Right lobe of liver (tissue), 6 donors: ENCODE measurements around the gene CBL. TPM values are rescaled to one million over a fixed set of nuclear protein-coding genes. Genes with fewer than 3 reads are reported as not detected.
A peak's percentile ranks its signal among the peaks of the same experiment; 100 is the strongest.
"Not testable (repeated sequence)": the region's sequence is repeated elsewhere in the genome, so short reads cannot be mapped to it uniquely, and the experiment has no call there.

ENCODE experiments used
- ATAC-seq, 4 donors: fragments of 200-7000 bp; cut with Tn5 transposase; one replicate each; pipeline ENCODE4 v1.9.1; 2020; ENCODE audit warnings: mild to moderate bottlenecking in 4 of 4, moderate library complexity in 4 of 4
- DNase-seq, 3 donors: peaks; one replicate each; pipeline ENCODE4 v3.0.0-alpha.2; 2020
- H3K27ac ChIP-seq, 3 donors: fragments of 200-600 bp; one replicate each; pipeline ENCODE4 v1.8.0; 2022
- H3K27me3 ChIP-seq, 2 donors: fragments of 200-600 bp; one replicate each; pipeline ENCODE4 v1.8.0; 2022
- H3K36me3 ChIP-seq, 4 donors: fragments of 200-600 bp; sonication (generic) in 1 of 4; one replicate each; pipeline versions ENCODE4 v1.5.1 to v1.8.0; 2017 to 2022; ENCODE audit warnings: control low read depth in 1 of 4
- H3K4me1 ChIP-seq, 4 donors: fragments of 200-600 bp; sonication (generic) in 1 of 4; one replicate each; pipeline versions ENCODE4 v1.5.1 to v1.8.0; 2017 to 2022; ENCODE audit warnings: control low read depth in 1 of 4
- H3K4me3 ChIP-seq, 3 donors: fragments of 200-600 bp; one replicate each; pipeline ENCODE4 v1.8.0; 2022
- H3K9me3 ChIP-seq, 4 donors: fragments of 200-600 bp; sonication (generic) in 1 of 4; one replicate each; pipeline versions ENCODE4 v1.5.1 to v1.8.0; 2017 to 2022; ENCODE audit warnings: control low read depth in 1 of 4
- CTCF ChIP-seq, 4 donors: fragments of 200-600 bp in 3 of 4; fragments of 450-650 bp in 1 of 4; IDR thresholded peaks; one replicate each; pipeline versions ENCODE4 v1.5.1 to v1.8.0; 2016 to 2022; ENCODE audit warnings: antibody characterized with exemption in 4 of 4, mild to moderate bottlenecking in 2 of 4
- POLR2A ChIP-seq: fragments of 450-650 bp; IDR thresholded peaks from one replicate; pipeline ENCODE4 v1.6.1; 2017; ENCODE audit warnings: antibody characterized with exemption, mild to moderate bottlenecking
- WGBS: methylation state at CpG from one replicate; pipeline ENCODE4 v1.1.6; 2018; ENCODE audit warnings: low coverage, low lambda C conversion rate; ENCODE audit not compliant: insufficient coverage; ENCODE audit errors: missing lambda C conversion rate; 5-methylcytosine and 5-hydroxymethylcytosine counted together
- intact Hi-C, 2 donors: fragments of 100-400 bp; cut with DNase I; formaldehyde crosslinking; loops; one replicate each; pipeline versions ENCODE4 v1.11.2 to v1.14.1; 2022
- total RNA-seq, 6 experiments: library from RNA; depleted of rRNA in 2 of 6; stranded (reverse); fragments of >200 nt in 2 of 6; fragmentation: NEBNext Ultra II Directional in 3 of 6; extraction: Animal tissue kit (Norgen Biotek cat#: 25700) in 3 of 6; gene quantifications; one replicate each; pipeline versions ENCODE4 v1.1.0 to v1.2.4, GENCODE V29; 2016 to 2023
- donor health status: DM: no; HTN: yes; CAD: no.
- donor health status: DM: no; HTN: no; CAD: no.
- donor health status: DM: no; HTN: no; CAD: no.
- donor health status: DM: no; HTN: yes; CAD: no.
- donor health status: DM: no; HTN: yes; CAD: no.

CBL gene
- total RNA-seq, 6 experiments from 2014 or later: 3.1 to 7.1 (median 4.6) TPM

GRCh38 chr11:119190531-119190930 lies 15.6 kb upstream of the CBL start:
- ATAC-seq: no peak
- whole genome bisulfite sequencing: no CpG with 5 or more reads among the region's 9 CpGs
- H3K36me3 ChIP-seq: no peaks in the 10 kb centered on the region
- H3K9me3 ChIP-seq: no peaks in the 10 kb centered on the region
- intact Hi-C loops: no loop called here
- TF ChIP-seq POLR2A: no peak
- TF ChIP-seq CTCF (IDR thresholded peaks at IDR 0.05): no peak
- H3K27me3 ChIP-seq: no peaks in the 10 kb centered on the region
- H3K4me1 ChIP-seq: no peaks in the 10 kb centered on the region
- DNase-seq: no peak
- no peak overlapping the region for H3K4me3 ChIP-seq
- H3K27ac ChIP-seq: no peak overlapping the region

- H3K36me3 ChIP-seq, DNase-seq, H3K9me3 ChIP-seq, H3K27ac ChIP-seq, H3K4me3 ChIP-seq, H3K27me3 ChIP-seq, H3K4me1 ChIP-seq, intact Hi-C loops: not testable (repeated sequence)
- 81% methylated on average over 4 of the region's 14 CpGs for WGBS
- peak in 1 of 4 donors; percentile 28 for ATAC-seq
Measured at GRCh38 chr11:119191265-119191664, 14.9 kb upstream of the CBL start.

- no peaks in the 10 kb centered on the region for H3K36me3 ChIP-seq
- TF ChIP-seq CTCF (IDR thresholded peaks at IDR 0.05): no peak
- no peak for TF ChIP-seq POLR2A
- no peaks in the 10 kb centered on the region for H3K9me3 ChIP-seq
- H3K27ac ChIP-seq: no peak overlapping the region
- no peaks in the 10 kb centered on the region for H3K4me1 ChIP-seq
- H3K27me3 ChIP-seq: no peaks in the 10 kb centered on the region
- no peak for DNase-seq
- intact Hi-C loops: no loop called here
- WGBS: 69% methylated on average over 3 of the region's 3 CpGs
- no peak for ATAC-seq
- no peak overlapping the region for H3K4me3 ChIP-seq
Measured at GRCh38 chr11:119192111-119192510, 14.0 kb upstream of the CBL start.

DNA sequence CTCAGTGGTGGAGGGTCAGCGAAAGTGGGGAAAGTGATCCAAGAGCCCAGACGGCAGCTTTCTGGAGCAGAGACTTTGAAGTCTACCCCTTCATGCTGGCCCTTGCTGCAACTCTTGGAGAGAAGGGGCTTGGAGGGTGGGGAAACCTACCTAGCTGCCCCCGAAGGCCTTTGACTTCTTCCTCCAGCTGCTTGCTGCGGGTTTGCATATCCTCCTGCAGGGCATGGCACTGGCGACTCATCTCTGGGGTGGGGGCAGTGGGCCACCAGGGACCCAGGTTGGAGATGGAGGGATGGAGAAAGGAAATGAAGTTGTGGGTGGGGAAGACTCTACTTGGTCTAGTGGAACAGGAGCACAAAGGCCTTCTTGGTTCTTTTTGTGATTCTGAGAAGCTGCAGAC lies 13.1 kb upstream of the CBL start:
- Histone ChIP-seq H3K4me1 (no peaks in the 10 kb centered on the region), H3K27ac (no peak overlapping the region), H3K9me3 (no peaks in the 10 kb centered on the region), H3K27me3 (no peaks in the 10 kb centered on the region), H3K4me3 (no peak overlapping the region), H3K36me3 (no peaks in the 10 kb centered on the region)
- ATAC-seq: no peak
- no peak for DNase-seq
- intact Hi-C loops: no loop called here
- TF ChIP-seq CTCF (IDR thresholded peaks at IDR 0.05) (no peak), POLR2A (no peak)
- WGBS: 100% methylated on average over 1 of the region's 5 CpGs

DNA sequence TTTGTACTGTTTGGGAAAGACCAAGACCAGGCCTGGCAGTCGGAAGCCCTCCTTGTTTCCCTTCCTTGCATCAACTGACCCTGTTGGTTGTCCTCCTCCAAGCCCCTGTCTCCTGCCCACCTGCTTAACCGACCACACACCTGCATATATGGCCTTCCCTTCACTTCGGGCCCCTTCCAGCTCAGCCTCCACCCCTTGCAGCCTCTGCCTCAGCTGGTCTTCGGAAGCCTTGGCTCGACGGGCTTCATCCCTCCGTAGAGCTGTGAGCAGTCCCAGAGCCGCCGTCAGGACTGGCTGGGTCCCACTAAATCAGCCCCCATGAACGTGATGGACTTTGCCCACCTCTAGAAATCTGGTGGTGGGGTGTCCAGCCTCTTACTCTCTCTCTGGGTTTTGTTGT lies 12.5 kb upstream of the CBL start:
- intact Hi-C loops: no loop called here
- no peak overlapping the region for H3K4me3 ChIP-seq
- H3K27ac ChIP-seq: no peak overlapping the region
- H3K4me1 ChIP-seq: no peaks in the 10 kb centered on the region
- TF ChIP-seq POLR2A (no peak), CTCF (IDR thresholded peaks at IDR 0.05) (no peak)
- ATAC-seq (no peak), DNase-seq (no peak)
- H3K9me3 ChIP-seq: no peaks in the 10 kb centered on the region
- no peaks in the 10 kb centered on the region for H3K36me3 ChIP-seq
- H3K27me3 ChIP-seq: no peaks in the 10 kb centered on the region
- 76% methylated on average over 9 of the region's 10 CpGs for WGBS
